ENCODE measurements around the gene DCANP1. TPM values are rescaled to one million over a fixed set of nuclear protein-coding genes. Genes with fewer than 3 reads are reported as not detected.

DCANP1 gene
- polyA plus RNA-seq, 1 donor (not counting 4 experiments of a cell fraction or from before 2014, with no cell fraction given) = not detected

GRCh38 chr5:135465391-135466122 lies 18.4 kb upstream of the DCANP1 start:
- FAIRE-seq (no peak), DNase-seq (ENCODE audit: low read depth, low spot score) (no peak)
- Histone ChIP-seq H3K9me3 (ENCODE audit: control insufficient read depth, low read depth, low read length) (no peaks in the 10 kb centered on the region), H3K4me2 (ENCODE audit: control insufficient read depth, extremely low read depth, insufficient read depth, low read depth, low read length) (no peak overlapping the region), H3K4me3 (ENCODE audit: control insufficient read depth in 2 of 3, extremely low read depth in 1 of 3, insufficient read depth in 2 of 3, low read depth in 1 of 3, low read length in 3 of 3) (no peak overlapping the region), H3K27me3 (ENCODE audit: control insufficient read depth, extremely low read depth, insufficient read depth, low read length) (peaks cover 13% of the 10 kb centered on the region), H2AFZ (ENCODE audit: control insufficient read depth, low read length) (no peak overlapping the region), H3K79me2 (ENCODE audit: control insufficient read depth, insufficient read depth, low read length) (no peaks in the 10 kb centered on the region), H3K36me3 (ENCODE audit: control insufficient read depth in 2 of 2, extremely low read depth in 1 of 2, insufficient read depth in 2 of 2, low read length in 2 of 2) (no peaks in the 10 kb centered on the region), H4K20me1 (ENCODE audit: control insufficient read depth, extremely low read depth, insufficient read depth, low read length) (no peaks in the 10 kb centered on the region), H3K4me1 (ENCODE audit: control insufficient read depth, extremely low read depth, insufficient read depth, low read length) (no peaks in the 10 kb centered on the region), H3K27ac (ENCODE audit: control insufficient read depth, insufficient read depth, low read length) (no peak overlapping the region), H3K9ac (ENCODE audit: control insufficient read depth, extremely low read depth, insufficient read depth, low read length) (no peak overlapping the region), H3K9me1 (ENCODE audit: control insufficient read depth, extremely low read depth, insufficient read depth, low read length) (no peaks in the 10 kb centered on the region)
- dilution Hi-C loops (cut with MboI; ENCODE audit: extremely low pct_ligation_motif_present, low sequenced_read_pairs) = loop anchor here (10.0 to 25.0 kb wide), 2 partner anchors 269 to 372 kb away; partner anchors contain the start of gene SLC25A48
- TF ChIP-seq EZH2 (IDR thresholded peaks at IDR 0.05; ENCODE audit: low read length) = no peak
- TF ChIP-seq CTCF (optimal IDR thresholded peaks at IDR 0.05 in 1 of 3, IDR thresholded peaks at IDR 0.05 in 1 of 3, conservative IDR thresholded peaks at IDR 0.05 in 1 of 3; ENCODE audit: extremely low read depth in 1 of 3, insufficient read depth in 2 of 3, low read length in 3 of 3) = no peak

- Histone ChIP-seq H3K27me3 (ENCODE audit: control insufficient read depth, extremely low read depth, insufficient read depth, low read length) (peaks cover 20% of the 10 kb centered on the region), H3K4me1 (ENCODE audit: control insufficient read depth, extremely low read depth, insufficient read depth, low read length) (peaks cover 4% of the 10 kb centered on the region), H2AFZ (ENCODE audit: control insufficient read depth, low read length) (no peak overlapping the region), H4K20me1 (ENCODE audit: control insufficient read depth, extremely low read depth, insufficient read depth, low read length) (no peaks in the 10 kb centered on the region), H3K79me2 (ENCODE audit: control insufficient read depth, insufficient read depth, low read length) (no peaks in the 10 kb centered on the region), H3K27ac (ENCODE audit: control insufficient read depth, insufficient read depth, low read length) (no peak overlapping the region), H3K4me2 (ENCODE audit: control insufficient read depth, extremely low read depth, insufficient read depth, low read depth, low read length) (peak overlapping the region; percentile 41), H3K9me1 (ENCODE audit: control insufficient read depth, extremely low read depth, insufficient read depth, low read length) (no peaks in the 10 kb centered on the region), H3K4me3 (ENCODE audit: control insufficient read depth in 2 of 3, extremely low read depth in 1 of 3, insufficient read depth in 2 of 3, low read depth in 1 of 3, low read length in 3 of 3) (no peak overlapping the region), H3K9ac (ENCODE audit: control insufficient read depth, extremely low read depth, insufficient read depth, low read length) (no peak overlapping the region), H3K9me3 (ENCODE audit: control insufficient read depth, low read depth, low read length) (no peaks in the 10 kb centered on the region), H3K36me3 (ENCODE audit: control insufficient read depth in 2 of 2, extremely low read depth in 1 of 2, insufficient read depth in 2 of 2, low read length in 2 of 2) (no peaks in the 10 kb centered on the region)
- no peak for TF ChIP-seq EZH2 (IDR thresholded peaks at IDR 0.05; ENCODE audit: low read length)
- peak; percentile 49 to 74 (median 67) for TF ChIP-seq CTCF (optimal IDR thresholded peaks at IDR 0.05 in 1 of 3, IDR thresholded peaks at IDR 0.05 in 1 of 3, conservative IDR thresholded peaks at IDR 0.05 in 1 of 3; ENCODE audit: extremely low read depth in 1 of 3, insufficient read depth in 2 of 3, low read length in 3 of 3)
- FAIRE-seq (peak; percentile 65), DNase-seq (ENCODE audit: low read depth, low spot score) (no peak)
- dilution Hi-C loops (cut with MboI; ENCODE audit: extremely low pct_ligation_motif_present, low sequenced_read_pairs) = loop anchor here (5.0 to 25.0 kb wide), 3 partner anchors 90 to 375 kb away; partner anchors contain the start of gene SLC25A48
Measured at GRCh38 chr5:135462304-135462703, 15.2 kb upstream of the DCANP1 start.

Data from keratinocyte (primary cell).